Brain microvascular endothelial cell (primary cell): ENCODE data around the gene KCNMB2.

Experiments
- DNase-seq: peaks from one replicate; pipeline ENCODE4 v3.0.0-alpha.2; 2020
- H3K27ac ChIP-seq: fragments of 250-450 bp; sonication (Bioruptor Pico); 2 replicates; pipeline ENCODE4 v1.5.1; 2020; ENCODE audit warnings: mild to moderate bottlenecking, moderate library complexity
- H3K27me3 ChIP-seq: fragments of 250-450 bp; sonication (Bioruptor Pico); replicated peaks from 2 replicates; pipeline ENCODE4 v1.5.1; 2020; ENCODE audit warnings: mild to moderate bottlenecking
- H3K36me3 ChIP-seq: fragments of 250-450 bp; sonication (Bioruptor Pico); replicated peaks from 2 replicates; pipeline ENCODE4 v1.5.1; 2020; ENCODE audit warnings: mild to moderate bottlenecking
- H3K4me3 ChIP-seq: 2 replicates; pipeline ENCODE4 v1.5.1; 2011; ENCODE audit warnings: low read depth, mild to moderate bottlenecking, control low read depth, low read length, moderate library complexity
- in situ Hi-C: cut with HindIII; loops from 2 replicates; pipeline ENCODE4 v1.10.0; 2017; ENCODE audit warnings: low sequenced_read_pairs, low pct_ligation_motif_present
- TF ChIP-seq, protein P1 (sequence below): IDR thresholded peaks from 2 replicates; pipeline ENCODE4 v1.5.1; 2011; ENCODE audit warnings: low read depth, mild to moderate bottlenecking, moderate library complexity, low read length, control low read depth, inconsistent platforms; ENCODE audit errors: missing control alignments

Gene KCNMB2

DNA sequence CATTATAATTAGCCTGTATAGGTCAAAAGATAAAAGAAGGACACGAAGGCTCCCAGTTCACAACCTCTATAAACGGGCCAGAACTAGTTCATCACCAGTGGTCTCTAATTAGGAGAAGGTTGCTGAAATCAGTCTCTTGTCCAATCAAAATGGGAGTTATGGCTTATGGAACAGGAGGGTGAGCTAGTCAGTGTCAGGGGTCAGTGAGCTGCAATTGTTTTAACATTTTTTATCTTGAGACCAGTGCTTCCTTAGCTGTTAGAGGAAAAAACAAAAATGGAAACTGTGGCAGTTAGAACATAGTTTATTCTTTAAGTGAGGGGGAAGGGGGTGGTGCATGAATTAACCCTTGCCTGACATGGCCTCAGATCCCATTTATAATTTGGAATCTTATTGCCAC, 141.7 kb downstream of the KCNMB2 start:
- no peaks in the 10 kb centered on the region for H3K36me3 ChIP-seq
- no peaks in the 10 kb centered on the region for H3K27me3 ChIP-seq
- no peak overlapping the region for H3K27ac ChIP-seq
- H3K4me3 ChIP-seq: no peak overlapping the region
- TF ChIP-seq, protein P1, sequence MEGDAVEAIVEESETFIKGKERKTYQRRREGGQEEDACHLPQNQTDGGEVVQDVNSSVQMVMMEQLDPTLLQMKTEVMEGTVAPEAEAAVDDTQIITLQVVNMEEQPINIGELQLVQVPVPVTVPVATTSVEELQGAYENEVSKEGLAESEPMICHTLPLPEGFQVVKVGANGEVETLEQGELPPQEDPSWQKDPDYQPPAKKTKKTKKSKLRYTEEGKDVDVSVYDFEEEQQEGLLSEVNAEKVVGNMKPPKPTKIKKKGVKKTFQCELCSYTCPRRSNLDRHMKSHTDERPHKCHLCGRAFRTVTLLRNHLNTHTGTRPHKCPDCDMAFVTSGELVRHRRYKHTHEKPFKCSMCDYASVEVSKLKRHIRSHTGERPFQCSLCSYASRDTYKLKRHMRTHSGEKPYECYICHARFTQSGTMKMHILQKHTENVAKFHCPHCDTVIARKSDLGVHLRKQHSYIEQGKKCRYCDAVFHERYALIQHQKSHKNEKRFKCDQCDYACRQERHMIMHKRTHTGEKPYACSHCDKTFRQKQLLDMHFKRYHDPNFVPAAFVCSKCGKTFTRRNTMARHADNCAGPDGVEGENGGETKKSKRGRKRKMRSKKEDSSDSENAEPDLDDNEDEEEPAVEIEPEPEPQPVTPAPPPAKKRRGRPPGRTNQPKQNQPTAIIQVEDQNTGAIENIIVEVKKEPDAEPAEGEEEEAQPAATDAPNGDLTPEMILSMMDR: no peak
- in situ Hi-C loops: no loop called here
- DNase-seq: no peak

DNA sequence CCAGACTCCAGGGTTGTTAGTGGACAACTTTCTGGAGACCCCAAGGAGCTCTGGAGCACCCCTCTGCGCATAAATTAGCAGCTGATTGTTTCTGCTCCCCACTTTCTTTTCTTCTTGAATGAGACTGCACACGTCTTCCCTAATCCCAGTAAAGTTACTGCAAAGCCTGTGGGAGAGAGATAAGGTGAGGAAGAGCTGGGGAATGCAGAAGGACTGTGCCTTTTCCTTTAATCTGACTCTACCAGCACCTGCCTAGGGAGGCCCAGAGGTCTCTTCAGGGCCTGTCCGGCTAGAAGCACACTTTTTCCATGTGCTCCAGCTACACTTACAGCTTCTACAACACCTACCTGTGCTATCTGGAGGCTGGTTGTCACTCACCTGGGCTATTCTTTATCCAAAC, 143.8 kb downstream of the KCNMB2 start:
- H3K4me3 ChIP-seq: no peak overlapping the region
- no peaks in the 10 kb centered on the region for H3K36me3 ChIP-seq
- in situ Hi-C loops: no loop called here
- H3K27me3 ChIP-seq: no peaks in the 10 kb centered on the region
- H3K27ac ChIP-seq: no peak overlapping the region
- no peak for DNase-seq
- TF ChIP-seq, protein P1: no peak

DNA sequence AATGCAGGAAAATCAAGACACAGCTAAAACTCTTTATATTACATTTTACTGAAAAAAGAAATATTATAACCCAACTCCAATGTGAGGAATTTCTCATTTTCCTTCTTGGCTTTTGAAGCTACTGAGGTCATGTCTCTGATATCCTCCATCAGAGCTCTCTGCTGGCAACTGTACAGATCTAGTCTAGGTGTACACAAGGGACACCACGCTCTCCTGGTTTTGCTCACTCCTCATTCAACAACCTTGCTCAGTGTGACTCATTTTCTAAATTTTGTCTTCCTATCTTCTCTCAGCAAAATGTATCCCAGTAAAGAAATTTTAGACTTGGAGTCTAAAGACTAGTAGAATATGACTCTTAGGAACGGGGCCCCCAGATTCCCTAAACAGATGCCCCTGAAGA, 144.3 kb downstream of the KCNMB2 start:
- in situ Hi-C loops: no loop called here
- no peaks in the 10 kb centered on the region for H3K27me3 ChIP-seq
- no peak overlapping the region for H3K4me3 ChIP-seq
- DNase-seq: no peak
- TF ChIP-seq, protein P1: no peak
- no peak overlapping the region for H3K27ac ChIP-seq
- H3K36me3 ChIP-seq: no peaks in the 10 kb centered on the region

DNA sequence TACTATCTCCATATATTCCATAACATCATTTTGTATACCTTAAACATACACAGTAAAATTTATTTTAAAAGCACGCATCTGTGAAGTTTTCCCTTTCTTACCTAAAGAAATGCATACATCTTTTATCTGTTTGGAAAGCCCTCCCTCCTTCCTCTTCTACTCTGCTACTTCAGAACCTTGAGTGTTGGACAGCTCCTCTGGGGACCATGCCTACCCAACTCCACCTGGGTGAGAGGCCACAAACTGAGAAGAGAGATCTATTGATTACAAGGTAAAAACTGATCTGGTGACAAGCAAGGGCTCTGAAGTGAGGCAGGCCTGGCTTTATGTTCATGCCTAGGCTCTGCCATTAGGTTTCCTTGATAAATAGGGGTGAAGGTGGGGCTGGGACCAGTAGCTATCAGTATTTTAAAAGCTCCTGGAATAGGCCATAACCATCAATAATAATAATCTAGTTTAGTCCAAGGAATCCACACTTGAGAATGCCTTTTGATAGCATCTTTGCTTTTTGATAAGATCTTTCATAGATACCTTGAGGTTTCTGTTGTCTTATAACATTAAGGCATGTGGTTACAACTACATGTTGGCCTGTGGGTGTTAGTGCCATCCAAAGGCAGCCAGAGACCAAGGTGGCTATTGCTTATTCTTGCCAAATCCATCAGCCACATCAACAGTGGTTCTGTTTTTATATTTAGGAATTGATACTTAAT, 148.8 kb downstream of the KCNMB2 start:
- H3K36me3 ChIP-seq: no peaks in the 10 kb centered on the region
- no peaks in the 10 kb centered on the region for H3K27me3 ChIP-seq
- TF ChIP-seq, protein P1: no peak
- no peak overlapping the region for H3K4me3 ChIP-seq
- H3K27ac ChIP-seq: no peak overlapping the region
- in situ Hi-C loops: no loop called here
- no peak for DNase-seq

DNA sequence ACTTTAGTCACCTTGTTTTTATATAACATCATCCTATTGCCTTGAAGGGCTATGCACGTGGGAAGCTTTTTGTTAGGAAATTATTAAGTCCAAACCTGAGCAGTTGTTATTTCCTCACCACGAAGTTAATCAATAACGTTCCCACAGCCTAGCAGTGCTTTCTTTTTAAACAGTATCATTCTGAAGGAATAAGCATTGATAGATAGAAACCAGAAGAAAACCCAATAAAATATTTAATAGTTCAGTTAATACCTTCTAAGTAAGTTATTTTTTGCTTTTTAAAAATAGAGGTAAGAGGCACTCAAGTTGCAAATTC, 149.3 kb downstream of the KCNMB2 start:
- Histone ChIP-seq H3K36me3 (no peaks in the 10 kb centered on the region), H3K4me3 (no peak overlapping the region), H3K27me3 (no peaks in the 10 kb centered on the region), H3K27ac (no peak overlapping the region)
- DNase-seq: no peak
- in situ Hi-C loops: no loop called here
- TF ChIP-seq, protein P1: no peak

DNA sequence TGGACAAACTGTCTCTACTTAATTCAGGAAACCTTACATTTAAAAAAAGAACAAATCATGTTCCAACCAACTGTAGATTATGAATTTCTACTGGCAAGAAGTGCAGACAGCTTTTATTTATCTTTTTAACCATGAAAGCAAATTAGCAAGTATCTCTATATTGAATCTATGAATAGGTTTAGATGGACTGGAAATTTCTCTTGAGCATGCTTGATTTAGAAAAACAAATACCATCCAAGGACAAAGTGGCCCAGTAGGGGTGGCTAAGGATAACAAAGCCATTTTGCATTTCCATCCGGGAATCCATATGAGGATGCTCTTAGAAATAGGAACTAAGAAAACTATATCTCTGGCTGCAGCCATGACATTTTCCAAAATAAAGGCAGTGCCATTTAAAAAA, 150.6 kb downstream of the KCNMB2 start:
- Histone ChIP-seq H3K36me3 (no peaks in the 10 kb centered on the region), H3K4me3 (no peak overlapping the region), H3K27ac (no peak overlapping the region), H3K27me3 (no peaks in the 10 kb centered on the region)
- TF ChIP-seq, protein P1: no peak
- DNase-seq: no peak
- in situ Hi-C loops: no loop called here
